ENCODE measurements around the gene E2F8. TPM values are rescaled to one million over a fixed set of nuclear protein-coding genes. Genes with fewer than 3 reads are reported as not detected.

E2F8 gene
- total and polyA plus RNA-seq, 11 donors = 0.84 to 6.6 (median 3.3) TPM

DNA sequence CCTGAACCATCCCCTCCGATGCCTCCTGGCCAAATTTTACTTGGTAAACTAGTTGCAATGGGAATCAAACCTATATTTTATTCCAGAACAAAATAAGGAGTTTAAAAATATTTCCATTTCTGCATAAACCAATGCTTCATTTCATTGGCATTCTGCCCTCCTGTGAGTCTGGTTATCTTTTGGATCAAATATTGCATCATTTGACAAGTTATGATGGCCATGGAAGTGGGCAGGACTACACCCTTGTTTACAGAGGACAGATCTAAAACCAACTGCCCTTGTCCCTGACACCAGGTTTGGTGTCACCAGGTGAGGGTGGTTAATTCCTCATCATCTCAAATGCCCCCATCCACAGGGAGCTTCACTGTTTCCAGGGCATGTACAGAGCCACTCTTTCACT, 28.2 kb upstream of the E2F8 start:
- Histone ChIP-seq H3K4me1 (peaks cover 0 to 6% (median 0%) of the 10 kb centered on the region in 12 donors), H3K4me3 (no peak overlapping the region), H3K9me3 (no peaks in the 10 kb centered on the region), H3K36me3 (no peaks in the 10 kb centered on the region), H3K27ac (no peak overlapping the region), H3K27me3 (peaks cover 0 to 11% (median 0%) of the 10 kb centered on the region in 9 donors)
- no peak for TF ChIP-seq POLR2A (IDR thresholded peaks at IDR 0.05)
- TF ChIP-seq, protein P1, sequence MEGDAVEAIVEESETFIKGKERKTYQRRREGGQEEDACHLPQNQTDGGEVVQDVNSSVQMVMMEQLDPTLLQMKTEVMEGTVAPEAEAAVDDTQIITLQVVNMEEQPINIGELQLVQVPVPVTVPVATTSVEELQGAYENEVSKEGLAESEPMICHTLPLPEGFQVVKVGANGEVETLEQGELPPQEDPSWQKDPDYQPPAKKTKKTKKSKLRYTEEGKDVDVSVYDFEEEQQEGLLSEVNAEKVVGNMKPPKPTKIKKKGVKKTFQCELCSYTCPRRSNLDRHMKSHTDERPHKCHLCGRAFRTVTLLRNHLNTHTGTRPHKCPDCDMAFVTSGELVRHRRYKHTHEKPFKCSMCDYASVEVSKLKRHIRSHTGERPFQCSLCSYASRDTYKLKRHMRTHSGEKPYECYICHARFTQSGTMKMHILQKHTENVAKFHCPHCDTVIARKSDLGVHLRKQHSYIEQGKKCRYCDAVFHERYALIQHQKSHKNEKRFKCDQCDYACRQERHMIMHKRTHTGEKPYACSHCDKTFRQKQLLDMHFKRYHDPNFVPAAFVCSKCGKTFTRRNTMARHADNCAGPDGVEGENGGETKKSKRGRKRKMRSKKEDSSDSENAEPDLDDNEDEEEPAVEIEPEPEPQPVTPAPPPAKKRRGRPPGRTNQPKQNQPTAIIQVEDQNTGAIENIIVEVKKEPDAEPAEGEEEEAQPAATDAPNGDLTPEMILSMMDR (IDR thresholded peaks at IDR 0.05) = no peak
- DNase-seq (no peak), ATAC-seq (no peak)
- intact Hi-C loops (cut with DNase I) = loop anchor here in 1 of 10 donors (5.0 to 10.0 kb wide), 2 partner anchors 194 to 283 kb away; no protein-coding TSS in a partner anchor
- 81 to 93% (median 91%) methylated on average over 1 of the region's 1 CpG for WGBS, 4 donors

DNA sequence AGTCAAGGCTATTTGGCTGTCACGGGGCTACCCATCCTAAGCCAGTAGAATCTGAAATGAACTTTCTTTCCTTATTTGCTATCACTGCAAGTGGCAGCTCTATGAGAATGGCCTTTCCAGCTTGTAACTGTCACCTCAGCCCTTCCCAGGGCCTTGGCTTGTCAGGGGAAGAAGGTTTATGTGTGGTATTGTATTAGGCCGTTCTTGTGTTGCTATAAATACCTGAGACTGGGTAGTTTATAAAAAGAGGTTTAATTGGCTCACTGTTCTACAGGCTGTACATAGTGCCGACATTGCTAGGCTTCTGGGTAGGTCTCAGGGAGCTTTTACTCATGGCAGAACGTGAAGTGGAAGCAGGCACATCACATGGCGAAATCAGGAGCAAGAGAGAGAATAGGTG, 26.8 kb upstream of the E2F8 start:
- ATAC-seq = peak in 2 of 4 donors; percentile 50 to 62
- H3K27ac ChIP-seq = no peak overlapping the region
- peaks cover 0 to 11% (median 0%) of the 10 kb centered on the region in 9 donors for H3K27me3 ChIP-seq
- no peaks in the 10 kb centered on the region for H3K9me3 ChIP-seq
- no peaks in the 10 kb centered on the region for H3K36me3 ChIP-seq
- DNase-seq = no peak
- TF ChIP-seq POLR2A (IDR thresholded peaks at IDR 0.05) = no peak
- TF ChIP-seq, protein P1 (IDR thresholded peaks at IDR 0.05) = no peak
- peaks cover 0 to 6% (median 0%) of the 10 kb centered on the region in 12 donors for H3K4me1 ChIP-seq
- intact Hi-C loops (cut with DNase I) = loop anchor here in 1 of 10 donors (5.0 to 10.0 kb wide), 2 partner anchors 193 to 285 kb away; no protein-coding TSS in a partner anchor
- H3K4me3 ChIP-seq = no peak overlapping the region
- 66 to 75% (median 70%) methylated on average over 5 of the region's 5 CpGs for WGBS, 4 donors

DNA sequence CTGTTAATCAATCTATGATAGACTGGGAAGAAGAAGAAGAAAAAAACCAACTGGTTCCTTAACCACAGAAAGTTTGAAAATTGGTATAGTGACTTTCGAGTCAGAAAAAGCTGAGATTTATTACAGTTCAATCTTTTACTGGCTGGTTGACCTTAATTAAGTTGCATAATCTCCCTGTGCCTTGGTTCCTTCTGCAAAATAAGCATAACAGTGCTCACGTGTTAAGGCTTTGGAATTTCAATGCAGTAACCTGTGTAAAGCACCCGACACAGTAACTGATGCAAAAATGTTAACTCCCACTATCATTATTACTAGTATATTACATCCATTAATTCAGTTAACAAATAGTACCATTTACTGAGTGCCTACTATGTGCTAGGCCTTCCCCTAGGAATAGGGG, 22.6 kb upstream of the E2F8 start:
- Histone ChIP-seq H3K36me3 (no peaks in the 10 kb centered on the region), H3K27me3 (no peaks in the 10 kb centered on the region), H3K9me3 (no peaks in the 10 kb centered on the region), H3K27ac (no peak overlapping the region), H3K4me3 (no peak overlapping the region), H3K4me1 (peaks cover 0 to 10% (median 0%) of the 10 kb centered on the region in 12 donors)
- WGBS, 4 donors = 75 to 80% (median 78%) methylated on average over 3 of the region's 3 CpGs
- TF ChIP-seq, protein P1 (IDR thresholded peaks at IDR 0.05) = no peak
- no peak for TF ChIP-seq POLR2A (IDR thresholded peaks at IDR 0.05)
- no peak for DNase-seq
- ATAC-seq = no peak
- intact Hi-C loops (cut with DNase I) = loop anchor here in 3 of 10 donors (5.0 to 10.0 kb wide), 2 partner anchors 189 to 289 kb away; no protein-coding TSS in a partner anchor

DNA sequence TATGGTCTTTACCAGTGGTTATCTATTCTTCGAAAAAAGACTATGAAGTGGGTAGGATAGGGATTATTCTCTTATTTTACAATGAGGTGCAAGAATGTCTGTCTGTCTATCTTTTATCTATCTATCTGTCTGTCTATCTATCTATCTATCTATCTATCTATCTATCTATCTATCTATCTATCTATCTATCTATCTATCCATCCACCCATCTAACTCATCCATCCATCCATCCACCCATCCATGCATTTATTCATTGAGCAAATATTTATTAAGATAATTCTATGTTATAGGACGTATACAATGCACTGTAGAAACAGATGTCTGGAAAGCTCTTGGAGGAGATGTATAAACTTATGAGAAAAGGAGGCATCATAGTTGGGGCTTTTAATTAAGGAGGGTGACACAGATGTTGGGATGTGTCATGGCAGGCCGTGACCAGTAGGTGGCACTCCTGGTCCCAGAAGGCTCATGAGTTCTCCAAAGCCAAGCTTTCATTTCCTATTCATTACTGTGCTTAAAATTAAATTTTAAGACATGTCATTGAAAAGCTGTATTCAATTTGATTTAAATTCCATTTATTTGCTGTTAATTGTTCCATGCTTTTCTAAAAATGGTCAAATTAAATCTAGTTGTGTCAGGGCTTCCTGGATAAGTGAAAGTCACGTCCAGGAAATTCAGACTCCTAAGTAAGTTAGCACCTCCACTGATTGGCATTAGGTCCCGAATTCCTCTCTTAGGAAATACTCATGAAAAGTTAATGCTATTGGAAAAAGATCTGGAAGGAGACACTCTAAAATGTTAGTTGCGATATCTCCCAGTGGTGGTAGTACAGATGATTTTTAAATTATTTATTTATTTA, 19.0 kb upstream of the E2F8 start:
- peak in 3 of 4 donors; percentile 54 to 72 (median 71) for ATAC-seq

More for the DNA sequence above, 19.0 kb upstream of the E2F8 start:
- intact Hi-C loops (cut with DNase I) = loop anchor here (2.0 to 10.0 kb wide), 5 partner anchors 182 to 298 kb away; no protein-coding TSS in a partner anchor
- peak overlapping the region in 5 of 12 donors; percentile 18 to 49 (median 31) for H3K4me3 ChIP-seq
- peak; percentile 27 to 76 (median 57) for DNase-seq
- TF ChIP-seq, protein P1 (IDR thresholded peaks at IDR 0.05) = peak; percentile 86 to 98 (median 94)
- no peak for TF ChIP-seq POLR2A (IDR thresholded peaks at IDR 0.05)
- H3K9me3 ChIP-seq = no peaks in the 10 kb centered on the region
- peaks cover 0 to 4% (median 0%) of the 10 kb centered on the region in 12 donors for H3K4me1 ChIP-seq
- no peaks in the 10 kb centered on the region for H3K36me3 ChIP-seq
- WGBS, 4 donors = 48 to 52% (median 50%) methylated on average over 6 of the region's 6 CpGs
- no peaks in the 10 kb centered on the region for H3K27me3 ChIP-seq
- no peak overlapping the region for H3K27ac ChIP-seq

All from heart left ventricle (tissue), 16 donors.